WTC11 (cell line): ENCODE results near the gene DHFR2.

Source experiments
- CBFB ChIP-seq: sonication (generic); formaldehyde crosslinking; IDR thresholded peaks from 2 replicates; pipeline ENCODE4 v1.8.1; 2022; ENCODE audit warnings: mild to moderate bottlenecking, low read depth, missing genetic modification reagents
- SP1 ChIP-seq: sonication (generic); formaldehyde crosslinking; conservative IDR thresholded peaks from 2 replicates; pipeline ENCODE4 v1.8.1; 2022; ENCODE audit warnings: missing genetic modification reagents
- TCF7 ChIP-seq: sonication (generic); formaldehyde crosslinking; IDR thresholded peaks from 2 replicates; pipeline ENCODE4 v1.8.0; 2022; ENCODE audit warnings: mild to moderate bottlenecking, low read depth, missing genetic modification reagents, moderate library complexity
- TP53 ChIP-seq: sonication (generic); formaldehyde crosslinking; IDR thresholded peaks from 2 replicates; pipeline ENCODE4 v1.8.1; 2023; ENCODE audit warnings: mild to moderate bottlenecking, missing genetic modification reagents
- TF ChIP-seq, protein P1 (sequence below): sonication (generic); formaldehyde crosslinking; IDR thresholded peaks from 2 replicates; pipeline ENCODE4 v1.8.0; 2023; ENCODE audit warnings: mild to moderate bottlenecking, missing genetic modification reagents
- TF ChIP-seq, protein P2 (sequence below): fragments of 200-600 bp; IDR thresholded peaks from 2 replicates; pipeline ENCODE4 v1.8.0; 2022; ENCODE audit warnings: antibody characterized with exemption
- TF ChIP-seq, protein P3 (sequence below): sonication (generic); formaldehyde crosslinking; IDR thresholded peaks from 2 replicates; pipeline ENCODE4 v1.8.0; 2023; ENCODE audit warnings: missing genetic modification reagents
- TF ChIP-seq, protein P4 (sequence below): sonication (generic); formaldehyde crosslinking; IDR thresholded peaks from 2 replicates; pipeline ENCODE4 v1.8.1; 2023; ENCODE audit warnings: mild to moderate bottlenecking, missing genetic modification reagents

DNA sequence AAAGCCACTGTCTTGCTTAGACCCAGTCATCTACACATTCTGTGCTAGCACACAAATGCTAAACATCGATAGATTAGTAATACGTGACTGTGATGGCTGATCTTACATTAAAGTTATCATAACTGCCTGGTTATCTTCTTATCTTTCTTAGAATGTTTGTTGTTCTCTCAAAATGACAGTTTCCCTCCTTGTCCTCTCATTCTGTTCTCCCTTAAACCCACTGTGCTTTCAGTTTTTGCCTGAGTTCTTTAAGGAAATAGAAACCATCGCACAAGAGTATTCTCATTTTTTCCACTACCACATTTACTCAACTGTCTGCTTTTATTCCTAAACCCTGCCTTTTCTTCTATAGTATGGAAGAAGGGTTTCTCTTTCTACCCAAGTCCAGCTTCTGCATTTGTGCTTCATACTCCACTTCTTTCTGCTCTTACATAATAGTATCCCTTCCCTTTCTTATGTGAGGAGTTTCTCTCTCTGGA, 51.4 kb downstream of the DHFR2 start:
- TF ChIP-seq, protein P1, sequence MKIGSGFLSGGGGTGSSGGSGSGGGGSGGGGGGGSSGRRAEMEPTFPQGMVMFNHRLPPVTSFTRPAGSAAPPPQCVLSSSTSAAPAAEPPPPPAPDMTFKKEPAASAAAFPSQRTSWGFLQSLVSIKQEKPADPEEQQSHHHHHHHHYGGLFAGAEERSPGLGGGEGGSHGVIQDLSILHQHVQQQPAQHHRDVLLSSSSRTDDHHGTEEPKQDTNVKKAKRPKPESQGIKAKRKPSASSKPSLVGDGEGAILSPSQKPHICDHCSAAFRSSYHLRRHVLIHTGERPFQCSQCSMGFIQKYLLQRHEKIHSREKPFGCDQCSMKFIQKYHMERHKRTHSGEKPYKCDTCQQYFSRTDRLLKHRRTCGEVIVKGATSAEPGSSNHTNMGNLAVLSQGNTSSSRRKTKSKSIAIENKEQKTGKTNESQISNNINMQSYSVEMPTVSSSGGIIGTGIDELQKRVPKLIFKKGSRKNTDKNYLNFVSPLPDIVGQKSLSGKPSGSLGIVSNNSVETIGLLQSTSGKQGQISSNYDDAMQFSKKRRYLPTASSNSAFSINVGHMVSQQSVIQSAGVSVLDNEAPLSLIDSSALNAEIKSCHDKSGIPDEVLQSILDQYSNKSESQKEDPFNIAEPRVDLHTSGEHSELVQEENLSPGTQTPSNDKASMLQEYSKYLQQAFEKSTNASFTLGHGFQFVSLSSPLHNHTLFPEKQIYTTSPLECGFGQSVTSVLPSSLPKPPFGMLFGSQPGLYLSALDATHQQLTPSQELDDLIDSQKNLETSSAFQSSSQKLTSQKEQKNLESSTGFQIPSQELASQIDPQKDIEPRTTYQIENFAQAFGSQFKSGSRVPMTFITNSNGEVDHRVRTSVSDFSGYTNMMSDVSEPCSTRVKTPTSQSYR = no peak
- no peak for TF ChIP-seq TCF7 (CRISPR knock-in tag)
- TF ChIP-seq, protein P2, sequence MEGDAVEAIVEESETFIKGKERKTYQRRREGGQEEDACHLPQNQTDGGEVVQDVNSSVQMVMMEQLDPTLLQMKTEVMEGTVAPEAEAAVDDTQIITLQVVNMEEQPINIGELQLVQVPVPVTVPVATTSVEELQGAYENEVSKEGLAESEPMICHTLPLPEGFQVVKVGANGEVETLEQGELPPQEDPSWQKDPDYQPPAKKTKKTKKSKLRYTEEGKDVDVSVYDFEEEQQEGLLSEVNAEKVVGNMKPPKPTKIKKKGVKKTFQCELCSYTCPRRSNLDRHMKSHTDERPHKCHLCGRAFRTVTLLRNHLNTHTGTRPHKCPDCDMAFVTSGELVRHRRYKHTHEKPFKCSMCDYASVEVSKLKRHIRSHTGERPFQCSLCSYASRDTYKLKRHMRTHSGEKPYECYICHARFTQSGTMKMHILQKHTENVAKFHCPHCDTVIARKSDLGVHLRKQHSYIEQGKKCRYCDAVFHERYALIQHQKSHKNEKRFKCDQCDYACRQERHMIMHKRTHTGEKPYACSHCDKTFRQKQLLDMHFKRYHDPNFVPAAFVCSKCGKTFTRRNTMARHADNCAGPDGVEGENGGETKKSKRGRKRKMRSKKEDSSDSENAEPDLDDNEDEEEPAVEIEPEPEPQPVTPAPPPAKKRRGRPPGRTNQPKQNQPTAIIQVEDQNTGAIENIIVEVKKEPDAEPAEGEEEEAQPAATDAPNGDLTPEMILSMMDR = no peak
- TF ChIP-seq, protein P3, sequence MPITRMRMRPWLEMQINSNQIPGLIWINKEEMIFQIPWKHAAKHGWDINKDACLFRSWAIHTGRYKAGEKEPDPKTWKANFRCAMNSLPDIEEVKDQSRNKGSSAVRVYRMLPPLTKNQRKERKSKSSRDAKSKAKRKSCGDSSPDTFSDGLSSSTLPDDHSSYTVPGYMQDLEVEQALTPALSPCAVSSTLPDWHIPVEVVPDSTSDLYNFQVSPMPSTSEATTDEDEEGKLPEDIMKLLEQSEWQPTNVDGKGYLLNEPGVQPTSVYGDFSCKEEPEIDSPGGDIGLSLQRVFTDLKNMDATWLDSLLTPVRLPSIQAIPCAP (CRISPR knock-in tag) = no peak
- TF ChIP-seq, protein P4, sequence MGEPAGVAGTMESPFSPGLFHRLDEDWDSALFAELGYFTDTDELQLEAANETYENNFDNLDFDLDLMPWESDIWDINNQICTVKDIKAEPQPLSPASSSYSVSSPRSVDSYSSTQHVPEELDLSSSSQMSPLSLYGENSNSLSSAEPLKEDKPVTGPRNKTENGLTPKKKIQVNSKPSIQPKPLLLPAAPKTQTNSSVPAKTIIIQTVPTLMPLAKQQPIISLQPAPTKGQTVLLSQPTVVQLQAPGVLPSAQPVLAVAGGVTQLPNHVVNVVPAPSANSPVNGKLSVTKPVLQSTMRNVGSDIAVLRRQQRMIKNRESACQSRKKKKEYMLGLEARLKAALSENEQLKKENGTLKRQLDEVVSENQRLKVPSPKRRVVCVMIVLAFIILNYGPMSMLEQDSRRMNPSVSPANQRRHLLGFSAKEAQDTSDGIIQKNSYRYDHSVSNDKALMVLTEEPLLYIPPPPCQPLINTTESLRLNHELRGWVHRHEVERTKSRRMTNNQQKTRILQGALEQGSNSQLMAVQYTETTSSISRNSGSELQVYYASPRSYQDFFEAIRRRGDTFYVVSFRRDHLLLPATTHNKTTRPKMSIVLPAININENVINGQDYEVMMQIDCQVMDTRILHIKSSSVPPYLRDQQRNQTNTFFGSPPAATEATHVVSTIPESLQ (CRISPR knock-in tag) = no peak
- TF ChIP-seq SP1 (CRISPR knock-in tag) = no peak
- no peak for TF ChIP-seq TP53 (CRISPR knock-in tag)
- no peak for TF ChIP-seq CBFB (CRISPR knock-in tag)
